Upper lobe of left lung (tissue), 4 donors: Measurements from ENCODE around the gene CDYL.

Experiments
- CTCF ChIP-seq, 6 experiments: fragments of 450-650 bp in 4 of 6; fragments of 200-600 bp in 2 of 6; sonication (generic) in 2 of 6; IDR thresholded peaks; one replicate each; pipeline ENCODE4 v1.5.1; 2016 to 2019; ENCODE audit warnings: antibody characterized with exemption in 6 of 6
- POLR2A ChIP-seq, 4 donors: fragments of 450-650 bp; IDR thresholded peaks; one replicate each; pipeline ENCODE4 v1.5.1; 2016 to 2017; ENCODE audit warnings: antibody characterized with exemption in 4 of 4, mild to moderate bottlenecking in 2 of 4
- POLR2AphosphoS5 ChIP-seq, 2 donors: sonication (generic); formaldehyde crosslinking; IDR thresholded peaks; one replicate each; pipeline ENCODE4 v1.5.1; 2017; ENCODE audit warnings: antibody characterized with exemption in 2 of 2

GRCh38 chr6:4803343-4803744 is 27.1 kb downstream of the CDYL start:
- no peak for TF ChIP-seq POLR2A (IDR thresholded peaks at IDR 0.05)
- no peak for TF ChIP-seq CTCF (IDR thresholded peaks at IDR 0.05)
- no peak for TF ChIP-seq POLR2AphosphoS5 (IDR thresholded peaks at IDR 0.05)
